KMS-11 (cell line): ENCODE results near the gene ZNF774.
"Not testable (repeated sequence)": the region's sequence is repeated elsewhere in the genome, so short reads cannot be mapped to it uniquely, and the experiment has no call there.

Source experiments
- H2AFZ ChIP-seq: fragments of 200-600 bp; sonication (generic); 2 replicates; pipeline ENCODE4 v1.6.1; 2016; ENCODE audit warnings: antibody characterized with exemption, mixed run types, low read depth
- H3K27ac ChIP-seq: fragments of 200-600 bp; sonication (generic); 2 replicates; pipeline ENCODE4 v1.6.1; 2016; ENCODE audit warnings: mild to moderate bottlenecking, mixed run types
- H3K27me3 ChIP-seq: fragments of 200-600 bp; sonication (generic); 2 replicates; pipeline ENCODE4 v1.6.1; 2017; ENCODE audit warnings: mild to moderate bottlenecking, low read depth, mixed run types, moderate library complexity; ENCODE audit not compliant: insufficient read depth
- H3K36me3 ChIP-seq: fragments of 200-600 bp; sonication (generic); 2 replicates; pipeline ENCODE4 v1.6.1; 2017; ENCODE audit warnings: mild to moderate bottlenecking, mixed run types; ENCODE audit not compliant: insufficient read depth
- H3K4me1 ChIP-seq: fragments of 200-600 bp; sonication (generic); 2 replicates; pipeline ENCODE4 v1.6.1; 2016; ENCODE audit warnings: mild to moderate bottlenecking, low read depth, mixed run types; ENCODE audit not compliant: poor library complexity, severe bottlenecking
- H3K4me2 ChIP-seq: fragments of 200-600 bp; sonication (generic); 2 replicates; pipeline ENCODE4 v1.7.0; 2016; ENCODE audit warnings: mild to moderate bottlenecking, mixed run types
- H3K4me3 ChIP-seq: fragments of 200-600 bp; sonication (generic); IDR thresholded peaks from 2 replicates; pipeline ENCODE4 v1.6.1; 2017; ENCODE audit warnings: low read depth, low read length, mixed read lengths; ENCODE audit not compliant: insufficient read depth
- H3K79me2 ChIP-seq: fragments of 200-600 bp; sonication (generic); 2 replicates; pipeline ENCODE4 v1.6.1; 2016; ENCODE audit warnings: low read depth, mixed run types; ENCODE audit not compliant: insufficient read depth
- H3K9ac ChIP-seq: fragments of 200-600 bp; sonication (generic); 2 replicates; pipeline ENCODE4 v1.6.1; 2016; ENCODE audit warnings: mild to moderate bottlenecking, mixed run types
- H4K20me1 ChIP-seq: fragments of 200-600 bp; sonication (generic); 2 replicates; pipeline ENCODE4 v1.6.1; 2016; ENCODE audit warnings: mild to moderate bottlenecking, mixed run types; ENCODE audit not compliant: insufficient read depth
- CTCF ChIP-seq: fragments of 200-600 bp; sonication (generic); conservative IDR thresholded peaks from 2 replicates; pipeline ENCODE4 v1.6.1; 2017; ENCODE audit warnings: low read depth, mild to moderate bottlenecking, antibody characterized with exemption, low read length, moderate library complexity, mixed read lengths

Gene ZNF774

GRCh38 chr15:90352107-90352893 is at the start of gene ZNF774:
TSS of gene ZNF774 (plus strand) at chr15:90352284. CDS start at chr15:90354661, 2,377 bp downstream.
- Histone ChIP-seq H3K4me3 (no peak within 1 kb of the TSS), H3K4me1 (peaks cover 5% of the 10 kb centered on the region), H4K20me1 (no peaks in the 10 kb centered on the region), H3K79me2 (no peaks in the 10 kb centered on the region), H3K36me3 (no peaks in the 10 kb centered on the region), H3K4me2 (peak within 1 kb of the TSS; percentile 63), H3K27ac (no peak within 1 kb of the TSS), H2AFZ (peak within 1 kb of the TSS; percentile 99), H3K9ac (peak within 1 kb of the TSS; percentile 56; the same call in 1 of the 2 replicates), H3K27me3 (no peaks in the 10 kb centered on the region)
- no peak for TF ChIP-seq CTCF

GRCh38 chr15:90305355-90305754 is 46.7 kb upstream of the ZNF774 start:
- not testable (repeated sequence) for H3K4me2 ChIP-seq, H3K27ac ChIP-seq, H4K20me1 ChIP-seq, H3K27me3 ChIP-seq, H3K9ac ChIP-seq, H3K4me3 ChIP-seq, H3K4me1 ChIP-seq, H2AFZ ChIP-seq, H3K36me3 ChIP-seq, H3K79me2 ChIP-seq

GRCh38 chr15:90305932-90306331 is 46.2 kb upstream of the ZNF774 start:
- H3K4me2 ChIP-seq: no peak overlapping the region
- H3K4me1 ChIP-seq: no peaks in the 10 kb centered on the region
- no peaks in the 10 kb centered on the region for H3K36me3 ChIP-seq
- H3K4me3 ChIP-seq: no peak overlapping the region
- no peak overlapping the region for H3K27ac ChIP-seq
- H2AFZ ChIP-seq: no peak overlapping the region
- H3K9ac ChIP-seq: no peak overlapping the region
- H3K27me3 ChIP-seq: no peaks in the 10 kb centered on the region
- no peaks in the 10 kb centered on the region for H4K20me1 ChIP-seq
- TF ChIP-seq CTCF: no peak
- no peaks in the 10 kb centered on the region for H3K79me2 ChIP-seq

- no peak overlapping the region for H3K27ac ChIP-seq
- H3K4me2 ChIP-seq: no peak overlapping the region
- no peaks in the 10 kb centered on the region for H3K4me1 ChIP-seq
- no peaks in the 10 kb centered on the region for H4K20me1 ChIP-seq
- H3K79me2 ChIP-seq: no peaks in the 10 kb centered on the region
- no peak overlapping the region for H2AFZ ChIP-seq
- no peak for TF ChIP-seq CTCF
- no peaks in the 10 kb centered on the region for H3K27me3 ChIP-seq
- no peak overlapping the region for H3K9ac ChIP-seq
- no peaks in the 10 kb centered on the region for H3K36me3 ChIP-seq
- no peak overlapping the region for H3K4me3 ChIP-seq
Observed at GRCh38 chr15:90306560-90306959, 45.5 kb upstream of the ZNF774 start.

- Histone ChIP-seq H3K36me3 (no peaks in the 10 kb centered on the region), H3K4me2 (no peak overlapping the region), H3K79me2 (no peaks in the 10 kb centered on the region), H2AFZ (no peak overlapping the region), H3K9ac (no peak overlapping the region), H3K4me1 (no peaks in the 10 kb centered on the region), H3K27me3 (no peaks in the 10 kb centered on the region), H4K20me1 (no peaks in the 10 kb centered on the region), H3K4me3 (no peak overlapping the region), H3K27ac (no peak overlapping the region)
- no peak for TF ChIP-seq CTCF
Observed at GRCh38 chr15:90307661-90308060, 44.4 kb upstream of the ZNF774 start.
